Ishikawa (cell line): ENCODE measurements around the gene MPI.

Source experiments
- TAF1 ChIP-seq: IDR thresholded peaks from 2 replicates; pipeline ENCODE4 v1.6.1; 2012; ENCODE audit warnings: low read depth, mild to moderate bottlenecking
- TF ChIP-seq, protein P1 (sequence below): IDR thresholded peaks from 2 replicates; pipeline ENCODE4 v1.6.1; 2012

- no peak for TF ChIP-seq TAF1
- TF ChIP-seq, protein P1, sequence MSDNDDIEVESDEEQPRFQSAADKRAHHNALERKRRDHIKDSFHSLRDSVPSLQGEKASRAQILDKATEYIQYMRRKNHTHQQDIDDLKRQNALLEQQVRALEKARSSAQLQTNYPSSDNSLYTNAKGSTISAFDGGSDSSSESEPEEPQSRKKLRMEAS: no peak
Measured at GRCh38 chr15:74844319-74845207, 45.3 kb upstream of the MPI start.
